Kidney (tissue), 14 donors: ENCODE data around the gene ZNF594. TPM values are rescaled to one million over a fixed set of nuclear protein-coding genes. Genes with fewer than 3 reads are reported as not detected.
"Not testable (repeated sequence)": the region's sequence is repeated elsewhere in the genome, so short reads cannot be mapped to it uniquely, and the experiment has no call there.

ENCODE experiments used
- DNase-seq, 5 donors: peaks; one replicate each; pipeline ENCODE4 v3.0.0-alpha.2; 2013 to 2020
- FAIRE-seq: peaks from 2 replicates; lab custom pipeline; 2012; peaks lifted over from hg19 to GRCh38; lab: Jason Lieb, UNC
- H3K27ac ChIP-seq, 2 donors: one replicate each; pipeline ENCODE4 v1.7.0; 2013; ENCODE audit warnings: low read depth in 2 of 2, low read length in 2 of 2, inconsistent platforms in 1 of 2
- H3K27me3 ChIP-seq: one replicate; pipeline ENCODE4 v1.7.1; 2013; ENCODE audit warnings: low read length, inconsistent platforms; ENCODE audit not compliant: control insufficient read depth, insufficient read depth
- H3K36me3 ChIP-seq, 3 donors: one replicate each; pipeline versions ENCODE4 v1.7.0 to v1.7.1; 2013; ENCODE audit warnings: low read length in 3 of 3, control low read depth in 1 of 3, inconsistent platforms in 1 of 3; ENCODE audit not compliant: insufficient read depth in 3 of 3, control insufficient read depth in 2 of 3
- H3K4me1 ChIP-seq, 3 donors: one replicate each; pipeline versions ENCODE4 v1.7.0 to v1.7.1; 2013; ENCODE audit warnings: low read length in 3 of 3, inconsistent platforms in 1 of 3, low read depth in 1 of 3; ENCODE audit not compliant: control insufficient read depth in 2 of 3, insufficient read depth in 2 of 3
- H3K4me3 ChIP-seq, 3 donors: one replicate each; pipeline versions ENCODE4 v1.7.0 to v1.8.1; 2013; ENCODE audit warnings: low read length in 3 of 3, control low read depth in 1 of 3, inconsistent platforms in 1 of 3
- H3K9ac ChIP-seq, 3 donors: one replicate each; pipeline versions ENCODE4 v1.7.0 to v1.7.1; 2013; ENCODE audit warnings: low read length in 3 of 3, control low read depth in 1 of 3, inconsistent platforms in 1 of 3
- H3K9me3 ChIP-seq, 3 donors: one replicate each; pipeline versions ENCODE4 v1.7.0 to v1.7.1; 2013; ENCODE audit warnings: low read length in 3 of 3, control low read depth in 1 of 3, inconsistent platforms in 1 of 3; ENCODE audit not compliant: control insufficient read depth in 2 of 3, insufficient read depth in 1 of 3
- CTCF ChIP-seq: IDR thresholded peaks from 3 replicates; pipeline ENCODE4 v1.5.1; 2012; ENCODE audit warnings: mild to moderate bottlenecking, moderate library complexity, borderline replicate concordance; ENCODE audit not compliant: insufficient read depth; ENCODE audit errors: extremely low read depth
- intact Hi-C: fragments of 100-400 bp; cut with DNase I; formaldehyde crosslinking; loops from one replicate; pipeline ENCODE4 v1.11.1; 2022
- polyA plus RNA-seq: library from polyadenylated mRNA; stranded (reverse); fragments of 350-450 nt; fragmentation: Illumina TruSeq; extraction: RNeasy Lipid Tissue Mini Kit (QIAGEN cat#74804); gene quantifications from one replicate; pipeline ENCODE4 v1.2.3, GENCODE V29; 2014; ENCODE audit warnings: low read depth, low replicate concordance; ENCODE audit not compliant: insufficient read depth
- total RNA-seq: library from RNA; stranded (reverse); fragmentation: NEBNext Ultra II Directional; extraction: Animal tissue kit (Norgen Biotek cat#: 25700); gene quantifications from one replicate; pipeline ENCODE4 v1.2.1, GENCODE V29; 2021
- donor health status: control.
- donor health status: control.
- donor health status: control.
- donor health status: control.
- donor health status: control.
- donor health status: DM: yes; HTN: yes; CAD: no.
- donor health status: Normal renal cell carcinoma (clear cell type).

Gene ZNF594
- total and polyA plus RNA-seq, 2 donors from 2014 or later = 1.9 to 12.3 TPM

GRCh38 chr17:5139458-5139732 is 52.3 kb downstream of the ZNF594 start:
- H3K4me3 ChIP-seq = no peak overlapping the region
- H3K9ac ChIP-seq = no peak overlapping the region
- no peak overlapping the region for H3K27ac ChIP-seq
- H3K27me3 ChIP-seq = no peaks in the 10 kb centered on the region
- TF ChIP-seq CTCF = no peak
- no peaks in the 10 kb centered on the region for H3K9me3 ChIP-seq
- no peaks in the 10 kb centered on the region for H3K4me1 ChIP-seq
- peak in 1 of 5 donors; percentile 13 for DNase-seq
- FAIRE-seq = no peak
- no peaks in the 10 kb centered on the region for H3K36me3 ChIP-seq
- intact Hi-C loops = no loop called here

GRCh38 chr17:5138616-5139457 is 52.8 kb downstream of the ZNF594 start:
- no peak overlapping the region for H3K9ac ChIP-seq
- no peak overlapping the region for H3K27ac ChIP-seq
- no peak for TF ChIP-seq CTCF
- H3K9me3 ChIP-seq = no peaks in the 10 kb centered on the region
- intact Hi-C loops = no loop called here
- no peaks in the 10 kb centered on the region for H3K4me1 ChIP-seq
- FAIRE-seq = no peak
- H3K36me3 ChIP-seq = no peaks in the 10 kb centered on the region
- no peak overlapping the region for H3K4me3 ChIP-seq
- DNase-seq = peak in 1 of 5 donors; percentile 24
- no peaks in the 10 kb centered on the region for H3K27me3 ChIP-seq

- H3K4me3 ChIP-seq, FAIRE-seq, H3K36me3 ChIP-seq, intact Hi-C loops, H3K9ac ChIP-seq, H3K27me3 ChIP-seq, H3K4me1 ChIP-seq, H3K27ac ChIP-seq, H3K9me3 ChIP-seq: not testable (repeated sequence)
- DNase-seq = peak in 1 of 5 donors; percentile 21
Measured at GRCh38 chr17:5138198-5138544, 53.5 kb downstream of the ZNF594 start.

GRCh38 chr17:5137511-5138197 is 54.0 kb downstream of the ZNF594 start:
- H3K27me3 ChIP-seq, H3K36me3 ChIP-seq, H3K9me3 ChIP-seq, H3K27ac ChIP-seq, H3K4me1 ChIP-seq, intact Hi-C loops, FAIRE-seq, H3K4me3 ChIP-seq, H3K9ac ChIP-seq: not testable (repeated sequence)
- peak in 1 of 5 donors; percentile 13 for DNase-seq

- H3K36me3 ChIP-seq, H3K27ac ChIP-seq, H3K9me3 ChIP-seq, H3K9ac ChIP-seq, intact Hi-C loops, H3K4me1 ChIP-seq, FAIRE-seq, H3K4me3 ChIP-seq, H3K27me3 ChIP-seq: not testable (repeated sequence)
- DNase-seq = peak in 1 of 5 donors; percentile 13
Measured at GRCh38 chr17:5136580-5137412, 54.9 kb downstream of the ZNF594 start.
